SK-N-SH (cell line): ENCODE results near the gene MAPKAPK5.

ENCODE experiments used
- CHD2 ChIP-seq: fragments of 150-350 bp; IDR thresholded peaks from 2 replicates; pipeline ENCODE4 v1.6.1; 2018; ENCODE audit warnings: low read length; ENCODE audit not compliant: partially characterized antibody
- CTCF ChIP-seq: fragments of 200-600 bp; sonication (generic); IDR thresholded peaks from 2 replicates; pipeline ENCODE4 v1.6.1; 2017; ENCODE audit warnings: antibody characterized with exemption, mild to moderate bottlenecking, moderate library complexity
- EZH2phosphoT487 ChIP-seq: fragments of 200-600 bp; sonication (generic); IDR thresholded peaks from 2 replicates; pipeline ENCODE4 v1.6.1; 2017; ENCODE audit warnings: low read depth, mixed run types, mild to moderate bottlenecking, antibody characterized with exemption, moderate library complexity, borderline replicate concordance
- MAX ChIP-seq: IDR thresholded peaks from 2 replicates; pipeline ENCODE4 v1.4.0; 2012; ENCODE audit warnings: low read depth
- MEF2A ChIP-seq: IDR thresholded peaks from 2 replicates; pipeline ENCODE4 v1.4.0; 2012; ENCODE audit warnings: low read depth, borderline replicate concordance
- NFIC ChIP-seq: IDR thresholded peaks from 2 replicates; pipeline ENCODE4 v1.4.0; 2012; ENCODE audit warnings: borderline replicate concordance
- POLR2AphosphoS5 ChIP-seq: IDR thresholded peaks from 2 replicates; pipeline ENCODE4 v1.6.1; 2012; ENCODE audit warnings: low read depth, low read length
- RFX5 ChIP-seq: IDR thresholded peaks from 2 replicates; pipeline ENCODE4 v1.6.1; 2012; ENCODE audit warnings: mild to moderate bottlenecking, improper control_type of control experiment, low read length
- TCF12 ChIP-seq: IDR thresholded peaks from 2 replicates; pipeline ENCODE4 v1.4.0; 2012
- TEAD4 ChIP-seq: IDR thresholded peaks from 2 replicates; pipeline ENCODE4 v1.4.0; 2012; ENCODE audit warnings: mild to moderate bottlenecking, borderline replicate concordance; ENCODE audit not compliant: insufficient read depth
- USF1 ChIP-seq: IDR thresholded peaks from 2 replicates; pipeline ENCODE4 v1.4.0; 2012; ENCODE audit warnings: low read depth, borderline replicate concordance
- USF2 ChIP-seq: fragments of 150-350 bp; IDR thresholded peaks from 2 replicates; pipeline ENCODE4 v1.6.1; 2017; ENCODE audit warnings: antibody characterized with exemption, low read length, low read depth, borderline replicate concordance

- TF ChIP-seq TCF12 (no peak), POLR2AphosphoS5 (no peak), EZH2phosphoT487 (no peak), TEAD4 (no peak), MEF2A (no peak), CTCF (no peak), CHD2 (no peak), USF2 (no peak), MAX (no peak), NFIC (no peak), RFX5 (no peak), USF1 (no peak)
Observed at GRCh38 chr12:111803038-111803626, 38.9 kb upstream of the MAPKAPK5 start.
